IMR-90 (cell line): ENCODE measurements around the gene MYBPHL.
"Not testable (repeated sequence)": the region's sequence is repeated elsewhere in the genome, so short reads cannot be mapped to it uniquely, and the experiment has no call there.

Experiments used
- CHD1 ChIP-seq: IDR thresholded peaks from 2 replicates; pipeline ENCODE4 v1.6.1; 2012; ENCODE audit warnings: low read depth, low read length, improper control_type of control experiment
- CTCF ChIP-seq: conservative IDR thresholded peaks from 2 replicates; pipeline ENCODE4 v1.5.1; 2012; ENCODE audit warnings: mild to moderate bottlenecking, low read depth, low read length, improper control_type of control experiment
- FOS ChIP-seq: fragments of 150-350 bp; IDR thresholded peaks from 2 replicates; pipeline ENCODE4 v1.6.1; 2016; ENCODE audit warnings: low read depth, low read length
- MXI1 ChIP-seq: IDR thresholded peaks from 2 replicates; pipeline ENCODE4 v1.6.1; 2012; ENCODE audit warnings: low read depth, mild to moderate bottlenecking, low read length, moderate library complexity, borderline replicate concordance
- RAD21 ChIP-seq: IDR thresholded peaks from 2 replicates; pipeline ENCODE4 v1.6.1; 2012; ENCODE audit warnings: low read length, improper control_type of control experiment
- RCOR1 ChIP-seq: IDR thresholded peaks from 2 replicates; pipeline ENCODE4 v1.6.1; 2012; ENCODE audit warnings: mild to moderate bottlenecking, low read length, improper control_type of control experiment; ENCODE audit not compliant: insufficient replicate concordance
- RFX5 ChIP-seq: IDR thresholded peaks from 2 replicates; pipeline ENCODE4 v1.8.0; 2012; ENCODE audit warnings: low read depth, mild to moderate bottlenecking, low read length, moderate library complexity
- SMC3 ChIP-seq: fragments of 150-350 bp; IDR thresholded peaks from 2 replicates; pipeline ENCODE4 v1.6.1; 2016; ENCODE audit warnings: low read depth, mild to moderate bottlenecking, antibody characterized with exemption, low read length, moderate library complexity
- USF2 ChIP-seq: fragments of 150-350 bp; IDR thresholded peaks from 2 replicates; pipeline ENCODE4 v1.6.1; 2017; ENCODE audit warnings: mild to moderate bottlenecking, antibody characterized with exemption, low read length, low read depth

- not testable (repeated sequence) for TF ChIP-seq USF2, CTCF, RAD21, SMC3, FOS, CHD1, MXI1, RCOR1, RFX5
These were observed 820 bp downstream of the MYBPHL start for GRCh38 chr1:109305991-109306390.
